Right atrium auricular region (tissue), 2 donors: Measurements from ENCODE around the gene MMP28. TPM values are rescaled to one million over a fixed set of nuclear protein-coding genes. Genes with fewer than 3 reads are reported as not detected.
A peak's percentile ranks its signal among the peaks of the same experiment; 100 is the strongest.

Source experiments
- DNase-seq: peaks from one replicate; pipeline ENCODE4 v3.0.0-alpha.2; 2019; ENCODE audit warnings: low spot score
- H3K27ac ChIP-seq, 2 donors: fragments of 200-600 bp; sonication (generic); 1 replicate in 1 of 2; 2 replicates in 1 of 2; pipeline ENCODE4 v1.5.1; 2016 to 2019
- H3K27me3 ChIP-seq, 2 donors: fragments of 200-600 bp; sonication (generic); one replicate each; pipeline versions ENCODE4 v1.5.1 to v1.6.0; 2017 to 2019
- H3K36me3 ChIP-seq: fragments of 200-600 bp; sonication (generic); one replicate; pipeline ENCODE4 v1.5.1; 2016
- H3K4me1 ChIP-seq, 2 donors: fragments of 200-600 bp; sonication (generic); one replicate each; pipeline versions ENCODE4 v1.5.1 to v1.6.0; 2017 to 2019
- H3K4me3 ChIP-seq, 2 donors: fragments of 200-600 bp; sonication (generic); 1 replicate in 1 of 2; 2 replicates in 1 of 2; pipeline ENCODE4 v1.5.1; 2017 to 2019; ENCODE audit warnings: mild to moderate bottlenecking in 1 of 2, moderate library complexity in 1 of 2
- H3K9me3 ChIP-seq, 2 donors: fragments of 200-600 bp; sonication (generic); one replicate each; pipeline ENCODE4 v1.5.1; 2019
- CTCF ChIP-seq, 2 donors: fragments of 200-600 bp; sonication (generic); IDR thresholded peaks; one replicate each; pipeline ENCODE4 v1.5.1; 2019; ENCODE audit warnings: antibody characterized with exemption in 2 of 2
- total RNA-seq, 2 donors: library from RNA; depleted of rRNA; stranded (reverse); fragments of >200 nt; gene quantifications; one replicate each; pipeline ENCODE4 v1.1.0, GENCODE V29; 2016

Gene MMP28
- total RNA-seq, 2 donors from 2014 or later = 10.5 to 14.9 TPM

- DNase-seq = no peak
- Histone ChIP-seq H3K9me3 (no peaks in the 10 kb centered on the region), H3K36me3 (peaks cover 31% of the 10 kb centered on the region), H3K27me3 (no peaks in the 10 kb centered on the region), H3K27ac (peak overlapping the region; percentile 13 to 47), H3K4me1 (peaks cover 0 to 33% of the 10 kb centered on the region in 2 donors), H3K4me3 (no peak overlapping the region)
- TF ChIP-seq CTCF (IDR thresholded peaks at IDR 0.05) = no peak
These were observed 69.1 kb downstream of the MMP28 start for GRCh38 chr17:35726127-35726952.

GRCh38 chr17:35725802-35726126 lies 69.7 kb downstream of the MMP28 start:
- H3K9me3 ChIP-seq = no peaks in the 10 kb centered on the region

GRCh38 chr17:35725058-35725457 lies 70.4 kb downstream of the MMP28 start:
- no peak overlapping the region for H3K27ac ChIP-seq
- peaks cover 0 to 23% of the 10 kb centered on the region in 2 donors for H3K4me1 ChIP-seq
- H3K27me3 ChIP-seq = no peaks in the 10 kb centered on the region
- no peaks in the 10 kb centered on the region for H3K9me3 ChIP-seq
- no peak overlapping the region for H3K4me3 ChIP-seq
- no peak for DNase-seq
- peaks cover 31% of the 10 kb centered on the region for H3K36me3 ChIP-seq
- no peak for TF ChIP-seq CTCF (IDR thresholded peaks at IDR 0.05)

More at GRCh38 chr17:35725802-35726126, 69.7 kb downstream of the MMP28 start:
- Histone ChIP-seq H3K27me3 (no peaks in the 10 kb centered on the region), H3K4me3 (no peak overlapping the region), H3K4me1 (peaks cover 0 to 28% of the 10 kb centered on the region in 2 donors), H3K27ac (peak overlapping the region; percentile 13 to 47), H3K36me3 (peaks cover 31% of the 10 kb centered on the region)
- no peak for TF ChIP-seq CTCF (IDR thresholded peaks at IDR 0.05)
- DNase-seq = no peak

GRCh38 chr17:35723735-35724134 lies 71.7 kb downstream of the MMP28 start:
- H3K27me3 ChIP-seq = no peaks in the 10 kb centered on the region
- H3K4me3 ChIP-seq = no peak overlapping the region
- H3K27ac ChIP-seq = no peak overlapping the region
- DNase-seq = no peak
- H3K36me3 ChIP-seq = peaks cover 38% of the 10 kb centered on the region
- no peaks in the 10 kb centered on the region for H3K9me3 ChIP-seq
- TF ChIP-seq CTCF (IDR thresholded peaks at IDR 0.05) = no peak
- peaks cover 0 to 23% of the 10 kb centered on the region in 2 donors for H3K4me1 ChIP-seq

DNA sequence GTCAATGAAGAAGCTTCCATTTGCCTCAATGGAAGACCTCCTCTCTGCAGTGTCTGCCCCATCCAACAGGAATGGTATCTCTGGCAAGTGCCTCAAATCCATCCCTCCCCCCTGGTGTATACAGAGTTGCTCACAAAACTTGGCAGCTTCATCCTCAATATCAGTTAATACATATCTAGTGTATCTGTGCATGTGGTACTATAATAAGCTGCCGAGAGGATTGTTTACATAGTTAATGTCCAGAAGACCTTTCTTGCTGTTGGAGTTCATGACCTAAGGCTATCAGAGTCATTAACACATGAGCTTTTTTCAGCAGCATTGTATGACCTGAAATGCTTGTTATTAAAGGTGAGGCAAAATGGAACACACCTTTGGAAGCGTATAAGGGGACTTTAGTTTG lies 78.0 kb downstream of the MMP28 start:
- H3K27ac ChIP-seq = peak overlapping the region; percentile 68 to 90
- TF ChIP-seq CTCF (IDR thresholded peaks at IDR 0.05) = no peak
- peaks cover 0 to 58% of the 10 kb centered on the region in 2 donors for H3K4me1 ChIP-seq
- no peak overlapping the region for H3K4me3 ChIP-seq
- no peaks in the 10 kb centered on the region for H3K27me3 ChIP-seq
- no peak for DNase-seq
- peaks cover 8% of the 10 kb centered on the region for H3K36me3 ChIP-seq
- H3K9me3 ChIP-seq = no peaks in the 10 kb centered on the region
